K562 (cell line): ENCODE measurements around the gene MPV17L2.
A peak's percentile ranks its signal among the peaks of the same experiment; 100 is the strongest.

Experiments used
- FOXJ3 ChIP-seq: sonication (generic); formaldehyde crosslinking; IDR thresholded peaks from 2 replicates; pipeline ENCODE4 v1.4.0; 2020; ENCODE audit warnings: mild to moderate bottlenecking, missing genetic modification reagents
- GATAD2B ChIP-seq: fragments of 450-650 bp; IDR thresholded peaks from 2 replicates; pipeline ENCODE4 v1.6.1; 2017; ENCODE audit warnings: mild to moderate bottlenecking, borderline replicate concordance
- HEY1 ChIP-seq: fragments of 250-450 bp; sonication (Bioruptor Pico); IDR thresholded peaks from 2 replicates; pipeline ENCODE4 v1.5.0; 2020; ENCODE audit warnings: mild to moderate bottlenecking, moderate library complexity, borderline replicate concordance
- KAT7 ChIP-seq: sonication (generic); formaldehyde crosslinking; IDR thresholded peaks from 2 replicates; pipeline ENCODE4 v1.8.0; 2022; ENCODE audit warnings: missing genetic modification reagents, mild to moderate bottlenecking, borderline replicate concordance
- POLR2A ChIP-seq: fragments of 450-650 bp; conservative IDR thresholded peaks from 2 replicates; pipeline ENCODE4 v1.6.1; 2016
- REST ChIP-seq, 2 experiments: fragments of 450-650 bp; formaldehyde crosslinking in 1 of 2; IDR thresholded peaks; 2 replicates each; pipeline versions ENCODE4 v1.4.0 to v1.6.1; 2014 to 2020; ENCODE audit warnings: mild to moderate bottlenecking in 2 of 2, borderline replicate concordance in 1 of 2, low read depth in 1 of 2

GRCh38 chr19:18171605-18172327 lies 21.3 kb upstream of the MPV17L2 start:
- TF ChIP-seq FOXJ3 (CRISPR knock-in tag) (no peak), HEY1 (CRISPR knock-in tag) (no peak), KAT7 (CRISPR knock-in tag) (no peak), REST (IDR thresholded peaks at IDR 0.05; ENCODE audit: borderline replicate concordance) (no peak), REST (CRISPR knock-in tag; IDR thresholded peaks at IDR 0.05; ENCODE audit: low read depth) (no peak), GATAD2B (no peak), POLR2A (peak; percentile 43; the same call in 1 of the 2 replicates)
